ENCODE measurements around the gene PITPNM3.
A peak's percentile ranks its signal among the peaks of the same experiment; 100 is the strongest.

The PITPNM3 gene

GRCh38 chr17:6474376-6474775 lies 82.0 kb downstream of the PITPNM3 start:
- DNase-seq (ENCODE audit: low spot score) = no peak
- no peak for TF ChIP-seq CTCF (IDR thresholded peaks at IDR 0.05; ENCODE audit: borderline replicate concordance, control extremely low read depth, extremely low read depth, insufficient read depth, missing control alignments)
- in situ Hi-C loops (cut with MboI; ENCODE audit: low sequenced_read_pairs, unreplicated experiment) = no loop called here

DNA sequence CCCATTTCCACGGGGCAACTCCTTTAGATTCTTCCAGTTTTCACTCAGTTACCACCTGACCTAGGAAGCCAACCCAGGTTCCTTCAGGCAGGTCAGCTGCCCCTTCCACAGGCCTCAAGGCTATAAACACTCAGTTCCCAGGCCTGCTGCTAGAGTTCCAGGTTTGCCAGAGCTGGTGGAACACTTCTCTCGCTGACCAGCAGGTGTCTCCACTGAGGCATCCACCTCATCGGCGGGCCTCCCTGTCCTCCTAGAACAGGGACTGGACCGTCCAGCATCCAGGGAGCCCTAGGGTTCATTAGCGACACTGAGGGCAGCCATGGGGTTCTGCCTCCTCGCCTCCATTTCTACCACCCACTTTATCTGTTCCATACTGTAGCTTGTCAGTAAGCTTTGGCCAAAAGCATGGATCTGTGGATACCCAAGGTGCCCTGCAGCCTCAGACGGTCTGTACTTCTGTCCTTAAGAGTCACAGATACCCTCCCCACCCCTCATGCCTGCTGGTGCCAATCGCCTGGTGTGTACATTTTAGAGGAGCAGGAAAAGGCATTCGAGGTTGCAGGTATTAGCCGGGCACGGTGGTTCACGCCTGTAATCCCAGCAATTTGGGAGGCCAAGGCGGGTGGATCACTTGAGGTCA lies 83.1 kb downstream of the PITPNM3 start:
- in situ Hi-C loops (cut with MboI; ENCODE audit: low sequenced_read_pairs, unreplicated experiment) = no loop called here
- TF ChIP-seq CTCF (IDR thresholded peaks at IDR 0.05; ENCODE audit: borderline replicate concordance, control extremely low read depth, extremely low read depth, insufficient read depth, missing control alignments) = peak; percentile 92
- DNase-seq (ENCODE audit: low spot score) = peak; percentile 91

DNA sequence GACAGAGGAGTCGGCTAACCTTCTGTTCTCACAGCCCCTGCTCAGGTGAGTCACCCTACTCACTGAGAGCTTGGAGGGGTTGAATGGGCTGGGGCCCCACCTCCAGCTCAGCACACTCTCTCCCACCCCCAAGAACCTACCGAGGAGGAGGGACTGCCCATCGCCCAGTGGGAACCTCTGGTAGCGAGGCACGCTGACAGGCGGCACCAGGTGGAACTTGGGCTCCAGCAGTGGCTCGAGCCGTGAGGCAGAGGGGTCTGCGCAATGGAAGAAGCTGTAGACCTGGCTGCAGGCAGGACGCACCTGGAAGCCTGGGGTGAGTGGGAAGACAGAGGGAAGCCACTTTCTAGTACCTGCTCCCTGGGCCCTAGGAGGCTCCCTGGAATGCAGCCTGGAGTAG lies 83.8 kb downstream of the PITPNM3 start:
- in situ Hi-C loops (cut with MboI; ENCODE audit: low sequenced_read_pairs, unreplicated experiment) = no loop called here

DNA sequence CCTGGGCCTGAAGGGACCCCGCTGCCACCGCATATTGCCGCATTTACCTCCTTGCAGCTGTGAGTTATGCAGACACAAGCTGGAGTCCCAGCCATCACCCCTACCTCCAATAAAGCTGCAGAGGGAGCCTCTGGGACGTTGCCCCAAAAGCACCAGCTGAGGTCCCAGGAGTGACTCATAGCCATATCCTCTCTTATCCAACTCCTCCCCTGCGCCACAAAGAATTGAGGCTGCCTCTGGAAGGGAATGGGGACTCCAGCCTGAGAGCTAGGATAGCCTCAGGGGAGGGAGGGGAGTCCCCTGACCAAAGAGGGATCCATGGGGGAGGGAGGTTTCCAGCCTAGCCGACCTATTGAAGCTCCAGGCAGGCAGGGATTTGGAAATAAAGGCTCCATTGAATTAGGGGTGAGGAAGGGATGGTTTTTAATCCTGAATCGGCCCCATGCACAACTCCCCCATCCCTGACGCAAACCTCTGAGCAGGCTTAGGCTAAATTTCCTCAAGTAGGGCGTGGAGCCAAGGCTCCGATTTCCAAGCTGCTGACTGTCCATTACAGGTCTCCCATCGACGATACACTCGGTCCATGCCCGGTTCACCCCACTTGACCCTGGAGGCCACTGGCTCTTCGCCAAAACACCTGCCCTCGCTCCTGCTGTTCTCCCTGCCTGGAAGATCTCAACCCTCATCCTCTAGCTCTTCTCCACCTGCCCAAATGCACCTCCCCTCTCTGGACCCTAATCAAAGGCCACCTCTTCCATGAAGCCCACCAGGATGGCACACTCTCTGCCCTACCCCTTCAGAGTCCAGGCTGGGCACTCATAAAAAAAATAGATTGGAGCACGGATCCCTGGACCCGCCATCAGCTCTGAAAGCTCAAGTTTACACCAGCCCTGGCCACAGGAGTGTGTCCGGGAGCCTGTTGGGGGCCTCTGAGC lies 84.6 kb downstream of the PITPNM3 start:
- TF ChIP-seq CTCF (IDR thresholded peaks at IDR 0.05; ENCODE audit: borderline replicate concordance, control extremely low read depth, extremely low read depth, insufficient read depth, missing control alignments) = no peak
- in situ Hi-C loops (cut with MboI; ENCODE audit: low sequenced_read_pairs, unreplicated experiment) = no loop called here
- DNase-seq (ENCODE audit: low spot score) = no peak

More for the DNA sequence above, 83.8 kb downstream of the PITPNM3 start:
- TF ChIP-seq CTCF (IDR thresholded peaks at IDR 0.05; ENCODE audit: borderline replicate concordance, control extremely low read depth, extremely low read depth, insufficient read depth, missing control alignments) = no peak
- no peak for DNase-seq (ENCODE audit: low spot score)

DNA sequence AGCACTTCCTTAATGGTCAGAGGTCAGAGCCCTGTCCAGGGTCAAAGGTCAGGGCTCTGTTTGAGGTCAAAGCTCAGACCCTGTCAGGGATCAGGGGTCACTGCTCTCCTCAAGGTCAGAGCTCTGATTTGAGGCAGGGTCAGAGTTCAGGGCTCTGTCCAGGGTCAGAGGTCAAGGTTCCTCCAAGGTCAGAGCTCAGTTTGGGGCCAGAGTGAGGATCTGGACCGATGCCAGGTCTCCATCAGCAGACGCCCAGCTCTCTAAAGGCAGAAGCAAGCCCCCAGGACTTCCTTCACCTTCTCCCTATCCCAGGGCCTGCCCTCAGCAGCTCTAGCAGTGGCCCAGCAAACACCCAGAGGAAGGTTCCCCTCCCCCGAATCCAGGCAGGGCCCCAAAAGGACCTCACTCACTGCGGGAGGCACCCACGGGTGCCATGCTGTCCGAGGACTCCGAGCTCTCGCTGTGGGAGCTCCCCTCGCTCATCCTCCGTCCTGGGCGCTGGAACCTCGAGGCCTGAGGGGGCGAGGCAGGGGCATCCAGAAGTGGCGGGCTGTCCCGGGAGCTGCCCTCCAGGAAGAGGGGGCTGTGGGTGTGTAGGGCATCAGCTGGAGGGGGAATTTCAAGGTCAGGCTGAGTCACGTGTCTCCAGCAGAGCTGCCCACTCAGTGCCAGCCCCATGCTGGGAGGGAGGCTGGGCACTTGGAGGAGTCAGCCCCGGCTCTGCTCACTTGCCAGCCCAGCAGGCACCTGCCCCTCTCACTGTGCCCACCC lies 85.4 kb downstream of the PITPNM3 start:
- no peak for DNase-seq (ENCODE audit: low spot score)
- no peak for TF ChIP-seq CTCF (IDR thresholded peaks at IDR 0.05; ENCODE audit: borderline replicate concordance, control extremely low read depth, extremely low read depth, insufficient read depth, missing control alignments)
- in situ Hi-C loops (cut with MboI; ENCODE audit: low sequenced_read_pairs, unreplicated experiment) = no loop called here

GRCh38 chr17:6470146-6470718 lies 86.1 kb downstream of the PITPNM3 start:
- DNase-seq (ENCODE audit: low spot score) = no peak
- no peak for TF ChIP-seq CTCF (IDR thresholded peaks at IDR 0.05; ENCODE audit: borderline replicate concordance, control extremely low read depth, extremely low read depth, insufficient read depth, missing control alignments)
- in situ Hi-C loops (cut with MboI; ENCODE audit: low sequenced_read_pairs, unreplicated experiment) = no loop called here
